Endodermal cell (in vitro differentiated cells): ENCODE measurements around the gene CFAP61. TPM values are rescaled to one million over a fixed set of nuclear protein-coding genes. Genes with fewer than 3 reads are reported as not detected.
A peak's percentile ranks its signal among the peaks of the same experiment; 100 is the strongest.

ENCODE experiments used
- DNase-seq: peaks from one replicate; pipeline ENCODE4 v3.0.0-alpha.2; 2017
- H3K27ac ChIP-seq: 2 replicates; pipeline ENCODE4 v1.5.1; 2013; ENCODE audit warnings: mild to moderate bottlenecking, low read depth, low read length, moderate library complexity
- H3K27me3 ChIP-seq: 2 replicates; pipeline ENCODE4 v1.6.1; 2013; ENCODE audit warnings: mild to moderate bottlenecking, low read length, moderate library complexity; ENCODE audit not compliant: insufficient read depth, control insufficient read depth, poor library complexity, severe bottlenecking
- H3K36me3 ChIP-seq: 2 replicates; pipeline ENCODE4 v1.7.0; 2013; ENCODE audit warnings: mild to moderate bottlenecking, low read length, moderate library complexity; ENCODE audit not compliant: control insufficient read depth, insufficient read depth
- H3K4me1 ChIP-seq: one replicate; pipeline ENCODE4 v1.7.0; 2013; ENCODE audit warnings: low read length; ENCODE audit not compliant: control insufficient read depth, insufficient read depth
- H3K4me3 ChIP-seq: 2 replicates; pipeline ENCODE4 v1.5.1; 2013; ENCODE audit warnings: mild to moderate bottlenecking, low read length, moderate library complexity
- H3K9ac ChIP-seq: 2 replicates; pipeline ENCODE4 v1.6.1; 2013; ENCODE audit warnings: mild to moderate bottlenecking, low read length, moderate library complexity; ENCODE audit not compliant: poor library complexity, severe bottlenecking; ENCODE audit errors: extremely low read depth
- H3K9me3 ChIP-seq: 2 replicates; pipeline ENCODE4 v1.6.1; 2013; ENCODE audit warnings: mild to moderate bottlenecking, low read length, moderate library complexity; ENCODE audit not compliant: control insufficient read depth
- H3K27ac Mint-ChIP-seq: 2 replicates; pipeline ENCODE4 v1.8.0; 2020; ENCODE audit warnings: mixed read lengths
- H3K27me3 Mint-ChIP-seq: 2 replicates; pipeline ENCODE4 v1.8.0; 2021; ENCODE audit warnings: mild to moderate bottlenecking, mixed read lengths; ENCODE audit not compliant: insufficient read depth
- H3K36me3 Mint-ChIP-seq: 2 replicates; pipeline ENCODE4 v1.8.0; 2020; ENCODE audit warnings: low read depth, mixed read lengths
- H3K4me1 Mint-ChIP-seq: 2 replicates; pipeline ENCODE4 v1.8.0; 2020; ENCODE audit warnings: mixed read lengths
- H3K4me3 Mint-ChIP-seq: 2 replicates; pipeline ENCODE4 v1.8.0; 2020; ENCODE audit warnings: mild to moderate bottlenecking, moderate library complexity, mixed read lengths
- H3K9me3 Mint-ChIP-seq: 2 replicates; pipeline ENCODE4 v1.8.0; 2020; ENCODE audit warnings: mild to moderate bottlenecking, mixed read lengths
- CTCF ChIP-seq: fragments of 200-600 bp; sonication (generic); conservative IDR thresholded peaks from 2 replicates; pipeline ENCODE4 v1.5.0; 2021; ENCODE audit warnings: antibody characterized with exemption, mild to moderate bottlenecking
- WGBS, 2 experiments: methylation state at CpG; one replicate each; pipeline versions ENCODE4 v1.1.5 to v1.1.7; 2013; ENCODE audit warnings: missing lambda C conversion rate in 2 of 2, mixed read lengths in 1 of 2; ENCODE audit not compliant: insufficient coverage in 1 of 2, insufficient read length in 1 of 2; 5-methylcytosine and 5-hydroxymethylcytosine counted together
- total RNA-seq, 2 donors: library from RNA; stranded (reverse); fragmentation: NEBNext Ultra II Directional in 1 of 2; extraction: Animal tissue kit (Norgen Biotek cat#: 25700) in 1 of 2; gene quantifications; 2 replicates in 1 of 2; 3 replicates in 1 of 2; pipeline ENCODE4 v1.2.1, GENCODE V29; 2021

Gene CFAP61
- total RNA-seq, 2 donors from 2014 or later: 0.64 to 0.73 TPM

GRCh38 chr20:20051767-20052073 is 612 bp upstream of the CFAP61 start:
- peaks cover 34% of the 10 kb centered on the region for H3K36me3 Mint-ChIP-seq
- H3K27me3 Mint-ChIP-seq: no peaks in the 10 kb centered on the region
- peaks cover 8% of the 10 kb centered on the region for H3K27me3 ChIP-seq
- no peak for TF ChIP-seq CTCF
- H3K9me3 Mint-ChIP-seq: no peaks in the 10 kb centered on the region
- 2 to 3% methylated on average over 10 to 13 of the region's 13 CpGs for WGBS, 2 experiments
- peak overlapping the region; percentile 99 for H3K4me3 Mint-ChIP-seq
- H3K27ac Mint-ChIP-seq: peak overlapping the region; percentile 98
- DNase-seq: no peak
- H3K27ac ChIP-seq: peak overlapping the region; percentile 59
- H3K36me3 ChIP-seq: peaks cover 37% of the 10 kb centered on the region
- H3K4me3 ChIP-seq: peak overlapping the region; percentile 97
- H3K9me3 ChIP-seq: no peaks in the 10 kb centered on the region
- H3K4me1 ChIP-seq: no peaks in the 10 kb centered on the region
- H3K9ac ChIP-seq: peak overlapping the region; percentile 77
- peaks cover 4% of the 10 kb centered on the region for H3K4me1 Mint-ChIP-seq

- Mint-ChIP-seq H3K27ac (no peak overlapping the region), H3K36me3 (no peaks in the 10 kb centered on the region), H3K4me3 (no peak overlapping the region), H3K9me3 (no peaks in the 10 kb centered on the region), H3K4me1 (no peaks in the 10 kb centered on the region), H3K27me3 (peaks cover 1% of the 10 kb centered on the region)
- Histone ChIP-seq H3K27me3 (peaks cover under 1% of the 10 kb centered on the region), H3K4me3 (no peak overlapping the region), H3K9ac (no peak overlapping the region), H3K4me1 (no peaks in the 10 kb centered on the region), H3K36me3 (no peaks in the 10 kb centered on the region), H3K9me3 (no peaks in the 10 kb centered on the region), H3K27ac (no peak overlapping the region)
- no peak for TF ChIP-seq CTCF
- 93 to 95% methylated on average over 6 of the region's 6 CpGs for WGBS, 2 experiments
- DNase-seq: no peak
Observed at GRCh38 chr20:20060234-20060998, 8.1 kb downstream of the CFAP61 start.

DNA sequence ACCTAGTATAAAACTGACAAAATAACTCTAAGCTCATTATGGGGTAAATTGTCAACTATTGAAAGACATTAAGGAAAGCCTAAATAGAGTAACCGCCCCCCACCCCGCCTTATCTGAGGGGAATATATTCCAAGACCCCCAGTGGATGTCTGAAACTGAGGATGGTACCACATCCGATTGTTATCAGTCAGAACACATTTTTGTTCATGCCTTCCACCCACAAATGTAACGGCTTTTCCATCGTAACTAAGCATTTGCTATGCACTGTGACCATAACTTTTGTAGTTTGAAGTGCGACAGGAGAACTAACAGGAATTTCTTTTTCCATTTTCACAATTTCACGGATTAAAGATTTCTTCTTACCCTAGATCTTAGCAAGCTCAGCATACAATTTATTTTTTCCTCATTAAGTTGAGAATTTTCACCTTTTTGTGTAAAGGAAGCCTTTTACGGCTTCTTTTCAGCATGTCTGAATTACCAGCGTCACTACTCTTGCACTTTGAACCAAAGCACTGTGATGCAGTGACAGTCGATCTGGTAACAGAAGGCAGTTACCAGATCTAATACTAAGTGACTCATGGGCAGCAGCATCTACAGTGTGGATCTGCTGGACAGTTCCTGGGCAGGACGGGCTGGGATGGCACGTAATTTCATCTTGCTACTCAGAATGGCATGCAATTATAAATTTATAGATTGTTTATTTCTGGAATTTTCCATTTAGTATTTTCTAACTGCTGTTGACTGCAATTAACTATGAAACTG is 11.8 kb downstream of the CFAP61 start:
- no peak for TF ChIP-seq CTCF
- Histone ChIP-seq H3K4me1 (no peaks in the 10 kb centered on the region), H3K27me3 (no peaks in the 10 kb centered on the region), H3K9me3 (no peaks in the 10 kb centered on the region), H3K36me3 (no peaks in the 10 kb centered on the region), H3K9ac (no peak overlapping the region), H3K27ac (no peak overlapping the region), H3K4me3 (no peak overlapping the region)
- Mint-ChIP-seq H3K27me3 (peaks cover 7% of the 10 kb centered on the region), H3K9me3 (no peaks in the 10 kb centered on the region), H3K36me3 (no peaks in the 10 kb centered on the region), H3K4me3 (no peak overlapping the region), H3K4me1 (no peaks in the 10 kb centered on the region), H3K27ac (no peak overlapping the region)
- no peak for DNase-seq
- WGBS, 2 experiments: 84 to 86% methylated on average over 9 to 12 of the region's 12 CpGs
